CD14-positive monocyte (primary cell): ENCODE results near the gene ROR1. TPM values are rescaled to one million over a fixed set of nuclear protein-coding genes. Genes with fewer than 3 reads are reported as not detected.

Source experiments
- DNase-seq, 3 donors: peaks; one replicate each; pipeline ENCODE4 v3.0.0-alpha.2; 2011 to 2022
- H2AFZ ChIP-seq: 2 replicates; pipeline ENCODE4 v1.6.0; 2012; ENCODE audit warnings: mild to moderate bottlenecking, low read depth, low read length, inconsistent platforms; ENCODE audit not compliant: insufficient read depth, poor library complexity, severe bottlenecking
- H3K27ac ChIP-seq, 2 donors: 1 replicate in 1 of 2; 2 replicates in 1 of 2; pipeline ENCODE4 v1.5.1; 2012 to 2013; ENCODE audit warnings: low read length in 2 of 2, control low read depth in 1 of 2, inconsistent platforms in 1 of 2, low read depth in 1 of 2, mild to moderate bottlenecking in 1 of 2
- H3K27me3 ChIP-seq, 2 donors: one replicate each; pipeline versions ENCODE4 v1.6.0 to v1.6.1; 2011 to 2013; ENCODE audit warnings: low read length in 2 of 2; ENCODE audit not compliant: control insufficient read depth in 2 of 2, insufficient read depth in 2 of 2
- H3K36me3 ChIP-seq, 2 donors: replicated peaks in 1 of 2; 1 replicate in 1 of 2; 2 replicates in 1 of 2; pipeline versions ENCODE4 v1.5.1 to v1.6.1; 2012 to 2013; ENCODE audit warnings: low read length in 2 of 2, control low read depth in 1 of 2, inconsistent platforms in 1 of 2, mild to moderate bottlenecking in 1 of 2; ENCODE audit not compliant: insufficient read depth in 2 of 2, control insufficient read depth in 1 of 2
- H3K4me1 ChIP-seq, 2 donors: 1 replicate in 1 of 2; 2 replicates in 1 of 2; pipeline versions ENCODE4 v1.5.1 to v1.6.1; 2012 to 2013; ENCODE audit warnings: low read length in 2 of 2, control low read depth in 1 of 2, inconsistent platforms in 1 of 2, mild to moderate bottlenecking in 1 of 2, moderate library complexity in 1 of 2; ENCODE audit not compliant: insufficient read depth in 2 of 2, control insufficient read depth in 1 of 2
- H3K4me2 ChIP-seq: replicated peaks from 2 replicates; pipeline ENCODE3; 2012; ENCODE audit warnings: low read length, moderate library complexity, mild to moderate bottlenecking; ENCODE audit not compliant: poor library complexity, severe bottlenecking; ENCODE audit errors: extremely low read depth
- H3K4me3 ChIP-seq, 3 experiments: fragments of 200-600 bp in 1 of 3; sonication (generic) in 1 of 3; replicated peaks in 1 of 3; 1 replicate in 2 of 3; 2 replicates in 1 of 3; pipeline ENCODE4 v1.5.1; 2011 to 2013; ENCODE audit warnings: low read length in 3 of 3, mild to moderate bottlenecking in 3 of 3, control low read depth in 2 of 3, low read depth in 2 of 3, inconsistent platforms in 1 of 3, moderate library complexity in 1 of 3
- H3K79me2 ChIP-seq: 2 replicates; pipeline ENCODE4 v1.6.0; 2012; ENCODE audit warnings: mild to moderate bottlenecking, control low read depth, inconsistent platforms, low read length, moderate library complexity; ENCODE audit not compliant: insufficient read depth
- H3K9ac ChIP-seq: 2 replicates; pipeline ENCODE4 v1.6.0; 2017; ENCODE audit warnings: low read length, mild to moderate bottlenecking; ENCODE audit not compliant: insufficient read depth, poor library complexity, severe bottlenecking
- H3K9me3 ChIP-seq, 2 donors: replicated peaks in 1 of 2; 1 replicate in 1 of 2; 2 replicates in 1 of 2; pipeline versions ENCODE4 v1.5.1 to v1.6.1; 2012 to 2013; ENCODE audit warnings: low read length in 2 of 2, control low read depth in 1 of 2; ENCODE audit not compliant: control insufficient read depth in 1 of 2, insufficient read depth in 1 of 2
- H4K20me1 ChIP-seq: 2 replicates; pipeline ENCODE4 v1.6.0; 2012; ENCODE audit warnings: mild to moderate bottlenecking, low read length, control low read depth, moderate library complexity; ENCODE audit not compliant: insufficient read depth
- H3K27ac Mint-ChIP-seq, 7 donors: one replicate each; pipeline ENCODE4 v1.8.0; 2020; ENCODE audit warnings: mild to moderate bottlenecking in 7 of 7, mixed read lengths in 7 of 7, moderate library complexity in 6 of 7, inconsistent platforms in 2 of 7
- H3K27me3 Mint-ChIP-seq, 3 donors: one replicate each; pipeline ENCODE4 v1.8.0; 2021 to 2022; ENCODE audit warnings: low read depth in 3 of 3, mild to moderate bottlenecking in 3 of 3, mixed read lengths in 3 of 3, moderate library complexity in 3 of 3, inconsistent platforms in 1 of 3
- H3K36me3 Mint-ChIP-seq, 2 donors: one replicate each; pipeline ENCODE4 v1.8.0; 2020; ENCODE audit warnings: mixed read lengths in 2 of 2, inconsistent platforms in 1 of 2, mild to moderate bottlenecking in 1 of 2
- H3K4me1 Mint-ChIP-seq: one replicate; pipeline ENCODE4 v1.8.0; 2020; ENCODE audit warnings: mild to moderate bottlenecking, mixed read lengths
- H3K4me3 Mint-ChIP-seq, 2 donors: one replicate each; pipeline ENCODE4 v1.8.0; 2020; ENCODE audit warnings: mild to moderate bottlenecking in 2 of 2, mixed read lengths in 2 of 2, moderate library complexity in 1 of 2
- H3K9me3 Mint-ChIP-seq, 7 donors: one replicate each; pipeline ENCODE4 v1.8.0; 2020 to 2022; ENCODE audit warnings: mixed read lengths in 7 of 7, mild to moderate bottlenecking in 6 of 7, moderate library complexity in 6 of 7, inconsistent platforms in 2 of 7
- WGBS: methylation state at CpG from one replicate; pipeline ENCODE4 v1.1.5; 2013; ENCODE audit warnings: missing lambda C conversion rate; ENCODE audit not compliant: insufficient coverage; 5-methylcytosine and 5-hydroxymethylcytosine counted together
- intact Hi-C, 2 donors: fragments of 100-400 bp; cut with micrococcal nuclease; formaldehyde crosslinking; loops; one replicate each; pipeline versions ENCODE4 v1.15.0 to v1.15.1; 2023
- polyA plus RNA-seq, 3 donors: library from polyadenylated mRNA; depleted of rRNA in 1 of 3; unstranded in 2 of 3; stranded (reverse) in 1 of 3; fragments of 300-500 nt in 2 of 3; fragments of >200 nt in 1 of 3; fragmentation: Illumina TruSeq in 2 of 3; gene quantifications; 1 replicate in 2 of 3; 2 replicates in 1 of 3; pipeline ENCODE4 v1.2.3, GENCODE V29; 2012 to 2021
- TF ChIP-seq, protein P1 (sequence below): fragments of 200-600 bp; IDR thresholded peaks from one replicate; pipeline ENCODE4 v1.8.0; 2022; ENCODE audit warnings: antibody characterized with exemption, mild to moderate bottlenecking

ROR1 gene
- polyA plus RNA-seq, 3 donors, result not detected

DNA sequence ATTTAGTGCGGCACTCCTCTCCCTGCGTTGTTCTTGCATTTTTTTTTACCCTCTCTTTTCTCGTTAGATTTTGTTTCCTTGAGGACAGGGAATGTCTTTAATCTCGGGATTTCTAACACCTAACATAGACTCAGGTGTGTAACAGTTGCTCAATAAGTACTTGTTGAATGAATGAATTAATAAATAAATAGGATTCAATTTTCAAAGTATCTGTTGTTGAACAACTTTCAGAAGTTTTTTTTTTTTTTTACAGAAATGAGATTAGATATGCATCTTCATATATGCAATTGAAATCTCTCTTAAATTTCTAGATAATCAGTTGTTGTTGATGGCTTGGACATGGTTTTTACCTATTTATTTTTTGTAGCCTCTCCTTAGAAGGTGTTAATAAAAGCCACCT, 83.1 kb downstream of the ROR1 start:
- H3K27ac Mint-ChIP-seq, result no peak overlapping the region
- no peak for DNase-seq
- Histone ChIP-seq H3K4me3 (no peak overlapping the region), H3K27ac (no peak overlapping the region), H3K9ac (no peak overlapping the region), H3K4me1 (no peaks in the 10 kb centered on the region), H3K27me3 (no peaks in the 10 kb centered on the region), H3K36me3 (no peaks in the 10 kb centered on the region), H3K4me2 (no peak overlapping the region), H2AFZ (no peak overlapping the region), H3K9me3 (no peaks in the 10 kb centered on the region), H4K20me1 (no peaks in the 10 kb centered on the region), H3K79me2 (no peaks in the 10 kb centered on the region)
- H3K4me1 Mint-ChIP-seq, result no peaks in the 10 kb centered on the region
- TF ChIP-seq, protein P1, sequence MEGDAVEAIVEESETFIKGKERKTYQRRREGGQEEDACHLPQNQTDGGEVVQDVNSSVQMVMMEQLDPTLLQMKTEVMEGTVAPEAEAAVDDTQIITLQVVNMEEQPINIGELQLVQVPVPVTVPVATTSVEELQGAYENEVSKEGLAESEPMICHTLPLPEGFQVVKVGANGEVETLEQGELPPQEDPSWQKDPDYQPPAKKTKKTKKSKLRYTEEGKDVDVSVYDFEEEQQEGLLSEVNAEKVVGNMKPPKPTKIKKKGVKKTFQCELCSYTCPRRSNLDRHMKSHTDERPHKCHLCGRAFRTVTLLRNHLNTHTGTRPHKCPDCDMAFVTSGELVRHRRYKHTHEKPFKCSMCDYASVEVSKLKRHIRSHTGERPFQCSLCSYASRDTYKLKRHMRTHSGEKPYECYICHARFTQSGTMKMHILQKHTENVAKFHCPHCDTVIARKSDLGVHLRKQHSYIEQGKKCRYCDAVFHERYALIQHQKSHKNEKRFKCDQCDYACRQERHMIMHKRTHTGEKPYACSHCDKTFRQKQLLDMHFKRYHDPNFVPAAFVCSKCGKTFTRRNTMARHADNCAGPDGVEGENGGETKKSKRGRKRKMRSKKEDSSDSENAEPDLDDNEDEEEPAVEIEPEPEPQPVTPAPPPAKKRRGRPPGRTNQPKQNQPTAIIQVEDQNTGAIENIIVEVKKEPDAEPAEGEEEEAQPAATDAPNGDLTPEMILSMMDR, result no peak
- peaks cover 0 to 3% (median 0%) of the 10 kb centered on the region in 3 donors for H3K27me3 Mint-ChIP-seq
- intact Hi-C loops, result no loop called here
- H3K9me3 Mint-ChIP-seq, result peaks cover 0 to 12% (median 9%) of the 10 kb centered on the region in 7 donors
- no peaks in the 10 kb centered on the region for H3K36me3 Mint-ChIP-seq
- no peak overlapping the region for H3K4me3 Mint-ChIP-seq
- WGBS, result 92% methylated on average over 2 of the region's 4 CpGs

DNA sequence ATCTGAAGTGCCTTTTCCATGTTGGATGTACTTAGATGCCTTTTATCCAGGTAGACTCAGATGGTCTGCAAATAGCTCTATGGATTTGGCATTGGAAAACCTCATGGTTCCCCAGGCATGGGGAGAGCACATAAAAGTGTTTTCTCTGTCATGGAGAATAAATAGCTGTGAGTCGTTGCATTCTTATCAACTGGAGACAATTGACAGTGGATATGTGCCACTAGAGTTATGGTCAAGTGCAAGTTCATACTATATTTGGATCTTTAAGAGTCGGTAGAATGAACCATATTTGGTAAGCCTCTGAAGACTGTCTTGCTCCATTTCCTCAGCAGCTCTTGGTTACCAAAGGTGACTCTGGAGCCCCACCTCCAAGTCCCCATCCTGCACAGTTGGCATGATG, 83.7 kb downstream of the ROR1 start:
- Mint-ChIP-seq H3K27ac (no peak overlapping the region), H3K36me3 (no peaks in the 10 kb centered on the region), H3K27me3 (peaks cover 0 to 1% (median 0%) of the 10 kb centered on the region in 3 donors), H3K4me1 (no peaks in the 10 kb centered on the region), H3K9me3 (peaks cover 0 to 12% (median 9%) of the 10 kb centered on the region in 7 donors), H3K4me3 (no peak overlapping the region)
- Histone ChIP-seq H3K4me1 (no peaks in the 10 kb centered on the region), H2AFZ (no peak overlapping the region), H3K79me2 (no peaks in the 10 kb centered on the region), H3K4me3 (no peak overlapping the region), H3K4me2 (no peak overlapping the region), H4K20me1 (no peaks in the 10 kb centered on the region), H3K27ac (no peak overlapping the region), H3K9me3 (no peaks in the 10 kb centered on the region), H3K27me3 (no peaks in the 10 kb centered on the region), H3K9ac (no peak overlapping the region), H3K36me3 (no peaks in the 10 kb centered on the region)
- WGBS, result 82% methylated on average over 1 of the region's 2 CpGs
- intact Hi-C loops, result no loop called here
- TF ChIP-seq, protein P1, result no peak
- no peak for DNase-seq
